Dedifferentiated amniotic fluid mesenchymal stem cell (primary cell): ENCODE measurements around the gene RIOK1.
"Not testable (repeated sequence)": the region's sequence is repeated elsewhere in the genome, so short reads cannot be mapped to it uniquely, and the experiment has no call there.

Experiments used
- DNase-seq: peaks from one replicate; pipeline ENCODE4 v3.0.0-alpha.2; 2016; ENCODE audit errors: extremely low spot score

Gene RIOK1

DNA sequence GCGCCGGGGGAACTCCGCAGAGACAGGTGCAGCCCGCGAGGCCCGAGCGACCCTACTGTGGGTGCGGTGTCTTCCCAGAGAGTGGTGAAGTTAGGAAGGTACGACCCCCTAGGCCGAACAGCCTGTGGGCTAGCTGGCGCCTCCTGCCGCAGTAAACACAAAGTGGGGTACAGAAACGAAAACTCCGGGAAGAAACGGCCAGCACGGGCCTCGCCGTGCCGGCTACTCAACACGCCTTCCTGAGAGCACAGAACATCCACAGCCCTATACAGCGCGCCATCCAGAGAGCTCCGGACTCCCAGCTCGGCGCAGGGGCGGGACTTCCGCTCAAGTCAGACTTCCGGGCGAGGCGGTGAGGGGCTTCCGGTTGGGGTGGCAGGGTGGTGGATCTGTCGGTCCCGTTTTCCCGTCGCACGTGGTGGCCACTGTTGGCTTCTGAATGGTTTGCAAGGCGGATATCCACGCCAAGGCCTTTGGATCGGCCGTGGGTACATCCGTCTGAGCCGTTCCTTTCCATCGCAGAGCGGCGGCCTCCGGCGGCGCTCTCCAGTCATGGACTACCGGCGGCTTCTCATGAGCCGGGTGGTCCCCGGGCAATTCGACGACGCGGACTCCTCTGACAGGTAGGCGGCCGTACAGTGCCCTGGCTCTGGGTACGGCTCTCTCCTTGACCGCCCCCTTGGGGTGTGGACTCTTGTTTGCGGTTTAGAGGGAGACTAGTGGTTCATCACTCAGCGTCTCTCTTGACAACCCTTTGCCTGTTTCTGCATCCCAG is at the start of gene RIOK1, which contains the start of gene CAGE1:
RIOK1 (plus strand) TSS at position 358 of the 775 bp plus-strand sequence; CDS start at position 553, 195 bp downstream.
CAGE1 (minus strand) TSS at position 292 of the 775 bp plus-strand sequence. CDS start 2,569 bp downstream, outside the sequence.
- DNase-seq: peak; percentile 97

- no peak for DNase-seq
These were observed 48.3 kb upstream of the RIOK1 start for GRCh38 chr6:7341271-7341670.

- DNase-seq: no peak
These were observed 47.4 kb upstream of the RIOK1 start for GRCh38 chr6:7341989-7342742.

DNA sequence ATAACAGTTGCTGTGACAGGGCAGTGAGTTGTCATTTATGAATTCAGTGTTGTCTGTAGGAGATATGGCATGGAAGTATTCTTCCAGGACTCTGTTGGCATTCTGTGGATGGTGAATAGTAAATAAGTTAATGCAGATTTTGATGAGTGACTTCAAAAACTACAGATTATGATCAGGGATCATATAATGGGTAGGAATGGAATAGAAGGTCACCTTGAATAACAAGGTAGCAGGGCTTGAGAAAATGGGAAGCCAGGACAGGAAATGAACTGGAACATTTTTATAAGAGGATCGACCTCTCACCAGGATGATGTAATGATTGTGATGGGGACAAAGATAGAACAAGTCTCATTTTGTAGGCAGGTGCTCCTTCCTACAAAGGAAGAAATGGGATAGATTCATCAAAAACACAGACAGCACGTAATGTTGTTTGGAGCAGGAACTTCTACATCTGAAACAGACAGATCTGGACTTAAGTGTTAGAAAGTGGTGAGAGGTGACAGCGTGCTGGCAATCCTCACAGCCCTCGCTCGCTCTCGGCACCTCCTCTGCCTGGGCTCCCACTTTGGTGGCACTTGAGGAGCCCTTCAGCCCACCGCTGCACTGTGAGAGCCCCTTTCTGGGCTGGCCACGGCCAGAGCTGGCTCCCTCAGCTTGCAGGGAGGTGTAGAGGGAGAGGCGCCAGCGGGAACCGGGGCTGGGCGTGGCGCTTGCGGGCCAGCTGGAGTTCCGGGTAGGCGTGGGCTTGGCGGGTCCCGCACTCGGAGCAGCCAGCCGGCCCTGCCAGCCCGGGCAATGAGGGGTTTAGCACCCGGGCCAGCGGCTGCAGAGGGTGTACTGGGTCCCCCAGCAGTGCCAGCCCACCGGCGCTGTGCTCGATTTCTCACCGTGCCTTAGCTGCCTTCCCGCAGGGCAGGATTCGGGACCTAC is 45.8 kb upstream of the RIOK1 start:
- DNase-seq: no peak

- DNase-seq: not testable (repeated sequence)
These were observed 44.7 kb upstream of the RIOK1 start for GRCh38 chr6:7344773-7345450.

DNA sequence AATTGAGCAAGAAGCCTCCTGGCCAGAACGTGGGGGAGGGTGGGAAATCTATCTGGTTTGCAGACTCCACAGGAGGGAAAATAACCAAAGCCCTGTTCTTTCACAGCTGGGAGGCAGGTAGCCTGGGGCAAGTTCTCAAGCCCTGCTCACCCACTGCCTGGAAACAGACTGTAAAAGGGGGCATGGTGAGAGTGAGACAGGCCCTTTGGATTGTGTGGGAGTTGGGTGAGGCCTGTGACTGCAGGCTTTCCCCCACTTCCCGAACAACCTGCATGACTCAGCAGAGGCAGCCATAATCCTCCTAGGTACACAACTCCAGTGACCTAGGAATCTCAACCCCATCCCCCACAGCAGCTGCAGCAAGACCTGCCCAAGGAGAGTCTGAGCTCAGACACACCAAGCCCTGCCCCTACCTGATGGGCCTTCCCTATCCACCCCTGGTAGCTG is 42.0 kb upstream of the RIOK1 start:
- DNase-seq: not testable (repeated sequence)

GRCh38 chr6:7350591-7350990 is 39.0 kb upstream of the RIOK1 start:
- not testable (repeated sequence) for DNase-seq

GRCh38 chr6:7351916-7352315 is 37.7 kb upstream of the RIOK1 start:
- DNase-seq: not testable (repeated sequence)

- DNase-seq: no peak
These were observed 22.2 kb upstream of the RIOK1 start for GRCh38 chr6:7367408-7367807.

- DNase-seq: peak; percentile 7
These were observed 15.9 kb upstream of the RIOK1 start for GRCh38 chr6:7373739-7374138.

DNA sequence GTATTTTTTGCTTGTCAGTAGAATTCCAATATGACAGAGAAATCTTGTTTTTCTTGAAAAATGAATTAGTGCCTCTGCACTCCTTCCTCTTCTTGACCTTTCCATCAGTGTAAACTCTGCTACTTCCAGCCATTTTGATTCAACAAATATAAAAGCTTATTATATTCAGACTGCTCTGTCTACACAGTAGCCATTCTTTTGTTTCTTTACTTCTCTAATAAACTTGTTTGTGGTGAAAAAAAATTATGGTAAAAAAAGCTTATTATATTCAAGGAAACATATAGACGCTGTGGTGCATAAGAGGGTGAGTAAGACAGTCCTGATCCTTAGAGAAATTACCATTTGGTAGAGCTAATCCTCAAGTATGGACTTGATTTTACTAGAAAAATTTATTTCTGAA is 11.6 kb upstream of the RIOK1 start:
- peak; percentile 11 for DNase-seq

DNA sequence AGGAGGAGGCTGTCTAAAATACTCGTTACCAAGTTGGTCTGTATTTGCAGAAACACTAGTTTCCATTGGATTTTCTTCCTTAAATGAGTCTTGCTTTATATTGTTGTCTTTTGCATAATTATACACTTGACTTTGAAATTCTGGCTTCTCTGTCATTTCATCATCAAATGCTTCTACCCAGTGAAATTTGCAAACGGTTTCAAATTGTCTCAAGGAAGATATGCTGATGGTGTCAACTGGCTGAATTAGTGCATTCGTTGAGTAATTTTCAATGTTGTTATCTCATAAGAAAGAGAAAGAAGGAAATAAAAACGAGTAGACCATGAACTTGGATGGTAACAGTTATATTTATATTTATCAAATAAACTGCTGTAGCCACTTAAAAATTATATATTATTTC is 10.9 kb upstream of the RIOK1 start:
- DNase-seq: no peak

GRCh38 chr6:7381092-7381491 is 8.5 kb upstream of the RIOK1 start:
- no peak for DNase-seq

- peak; percentile 17 for DNase-seq
These were observed 502 bp upstream of the RIOK1 start for GRCh38 chr6:7389162-7389450.

- no peak for DNase-seq
These were observed 744 bp downstream of the RIOK1 start for GRCh38 chr6:7390226-7390878.

DNA sequence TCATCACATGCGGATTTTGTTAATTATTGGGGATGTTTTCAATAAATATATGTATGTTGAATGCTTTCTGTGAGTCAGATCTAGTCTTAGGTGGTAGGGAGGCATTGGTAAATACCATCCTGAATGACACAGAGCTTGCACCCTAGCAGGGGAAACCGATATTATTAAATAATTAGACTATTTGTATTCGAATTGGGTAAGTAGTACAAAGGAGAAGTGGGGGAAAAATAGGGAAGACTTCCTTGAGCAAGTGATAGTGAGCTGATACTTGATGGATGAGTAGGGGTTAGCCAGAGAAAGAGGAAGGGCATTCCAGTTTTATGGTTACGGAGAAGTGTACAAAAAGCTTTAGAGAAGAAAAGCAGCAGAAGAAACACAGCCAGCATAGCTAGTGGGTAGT is 1.5 kb downstream of the RIOK1 start:
- DNase-seq: no peak

GRCh38 chr6:7392402-7392801 is 2.8 kb downstream of the RIOK1 start:
- DNase-seq: no peak

GRCh38 chr6:7401075-7401474 is 11.5 kb downstream of the RIOK1 start:
- DNase-seq: no peak

DNA sequence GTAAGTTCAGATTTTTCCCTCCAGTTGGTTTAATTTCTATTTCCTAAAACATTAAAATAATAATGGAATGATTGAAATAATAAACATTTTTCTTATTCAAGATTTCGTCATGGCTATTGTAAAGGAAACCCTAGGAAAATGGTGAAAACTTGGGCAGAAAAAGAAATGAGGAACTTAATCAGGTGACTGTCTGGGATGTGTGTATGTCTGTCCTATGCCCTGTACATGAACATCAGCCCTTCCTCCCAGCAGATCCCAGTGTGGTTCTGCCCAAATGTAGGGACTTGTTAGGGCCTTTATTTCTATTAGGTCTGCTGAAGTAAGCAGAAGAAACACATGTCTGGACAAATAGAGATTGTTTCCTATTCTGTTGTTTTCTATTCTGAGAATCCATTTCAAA is 13.1 kb downstream of the RIOK1 start:
- DNase-seq: no peak

GRCh38 chr6:7404546-7404945 is 14.9 kb downstream of the RIOK1 start:
- DNase-seq: no peak

- DNase-seq: no peak
These were observed 17.1 kb downstream of the RIOK1 start for GRCh38 chr6:7406743-7407142.
